NCI-H1048 (cell line): ENCODE data around the gene TOR2A.
"Not testable (repeated sequence)": the region's sequence is repeated elsewhere in the genome, so short reads cannot be mapped to it uniquely, and the experiment has no call there.

ENCODE experiments used
- DNase-seq: peaks from one replicate; lab custom pipeline; 2025; lab: John Stamatoyannopoulos, UW

Gene TOR2A

GRCh38 chr9:127734747-127735529 lies at the start of gene TOR2A:
Gene TOR2A (minus strand): TSS chr9:127735294. CDS start chr9:127735270, 24 bp downstream.
- peak; percentile 94 for DNase-seq

GRCh38 chr9:127783111-127784008 lies 48.3 kb upstream of the TOR2A start:
- DNase-seq = no peak

GRCh38 chr9:127781806-127782205 lies 46.7 kb upstream of the TOR2A start:
- no peak for DNase-seq

GRCh38 chr9:127780909-127781308 lies 45.8 kb upstream of the TOR2A start:
- DNase-seq = not testable (repeated sequence)

GRCh38 chr9:127780126-127780885 lies 45.2 kb upstream of the TOR2A start:
- DNase-seq = no peak

GRCh38 chr9:127779136-127779981 lies 44.3 kb upstream of the TOR2A start:
- DNase-seq = no peak

GRCh38 chr9:127778280-127779135 lies 43.4 kb upstream of the TOR2A start, which contains the start of gene SH2D3C:
Gene SH2D3C (minus strand): TSS chr9:127778666. CDS start chr9:127778627, 39 bp downstream.
- no peak for DNase-seq

GRCh38 chr9:127777368-127777980 lies 42.4 kb upstream of the TOR2A start:
- DNase-seq = no peak

DNA sequence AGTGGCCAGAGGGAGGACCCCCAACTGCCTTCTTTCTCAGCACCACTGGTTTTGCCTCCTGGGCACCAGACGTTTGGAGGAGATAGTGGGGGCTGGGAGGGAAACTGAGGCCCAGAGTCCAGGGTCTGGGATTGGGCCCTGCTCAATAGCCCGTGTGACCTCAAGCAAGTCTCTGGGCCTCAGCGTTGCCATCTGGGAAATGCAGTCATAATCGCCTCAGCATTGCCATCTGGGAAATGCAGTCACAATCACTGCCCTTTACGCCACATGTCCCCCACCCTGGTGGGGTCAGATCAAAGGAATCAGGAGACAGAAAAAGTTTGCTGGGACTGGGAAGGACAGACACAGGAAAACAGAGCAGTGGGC lies 41.8 kb upstream of the TOR2A start:
- DNase-seq = no peak

DNA sequence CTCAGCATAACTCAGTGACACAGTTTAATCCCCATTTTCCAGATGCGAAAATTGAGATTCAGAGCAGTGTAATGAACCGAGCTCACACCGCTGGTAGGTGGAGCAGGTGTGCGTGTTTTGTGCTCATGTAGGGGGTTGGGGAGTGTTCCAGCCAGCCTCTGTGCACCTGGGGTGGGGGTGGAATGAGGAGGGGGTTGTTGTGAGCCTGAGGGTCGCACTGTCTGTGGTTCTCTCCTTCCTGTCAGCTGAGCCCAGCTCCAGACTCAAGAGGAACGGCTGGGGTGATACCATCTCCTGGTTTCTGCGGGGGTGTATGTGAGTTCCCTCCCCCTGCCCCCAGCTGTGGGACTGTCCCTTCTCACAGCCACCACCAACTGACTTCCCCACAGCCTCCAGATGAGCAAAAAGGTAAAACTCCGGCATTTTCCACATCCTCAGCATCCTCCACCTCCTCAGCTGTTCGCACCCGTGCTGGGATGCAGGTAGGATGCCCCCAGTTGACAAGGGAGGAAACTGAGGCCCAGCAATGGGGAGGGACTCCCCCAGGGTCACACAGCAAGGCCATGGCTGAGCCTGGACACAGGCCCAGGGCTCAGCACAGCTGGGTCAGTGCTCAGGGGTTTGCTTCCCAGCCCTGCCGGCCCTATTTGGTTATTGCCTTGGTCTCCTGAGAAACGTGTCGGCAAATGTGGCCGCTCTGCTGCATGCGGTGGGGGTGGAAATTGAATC lies 41.3 kb upstream of the TOR2A start:
- DNase-seq = no peak

DNA sequence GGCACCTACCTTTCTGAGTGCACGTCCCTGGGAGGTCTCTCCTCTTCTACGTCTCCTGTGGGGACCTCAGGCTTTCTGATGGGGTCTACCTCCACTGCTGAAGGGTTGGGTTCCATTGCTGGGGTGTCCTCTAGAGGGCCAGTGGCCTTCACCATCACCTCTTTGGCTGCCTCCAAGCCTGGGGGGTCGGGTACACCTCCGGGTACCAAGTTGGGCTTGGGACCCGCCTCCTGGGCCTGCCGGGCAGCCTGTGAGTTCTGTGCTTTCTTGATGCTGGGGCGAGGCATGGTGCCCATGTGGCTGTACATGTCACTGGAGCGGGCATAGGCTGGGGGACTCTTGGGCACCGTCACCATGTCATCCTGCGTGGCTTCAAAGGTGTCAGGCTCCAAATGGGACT lies 38.9 kb upstream of the TOR2A start:
- DNase-seq = no peak

DNA sequence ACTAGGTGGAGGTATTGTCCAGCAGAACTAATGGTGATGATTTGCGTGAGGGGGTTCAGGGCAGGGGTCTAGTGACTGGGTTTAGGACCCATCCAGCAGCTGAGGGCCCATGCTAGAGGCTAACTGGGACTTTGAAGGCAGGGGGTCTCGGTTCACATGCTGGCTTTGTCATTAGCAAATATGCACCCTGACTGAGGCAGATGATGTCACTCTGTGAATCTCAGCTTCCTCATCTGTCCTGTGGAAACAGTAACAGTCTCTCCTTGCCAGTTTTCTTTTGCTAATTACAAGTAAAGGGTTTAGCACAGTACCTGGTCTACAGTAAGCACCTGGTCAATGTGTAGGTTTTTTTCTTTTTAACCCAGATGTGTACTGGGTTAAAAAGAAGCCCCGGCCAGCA lies 38.2 kb upstream of the TOR2A start:
- no peak for DNase-seq

GRCh38 chr9:127772603-127773002 lies 37.5 kb upstream of the TOR2A start:
- no peak for DNase-seq

DNA sequence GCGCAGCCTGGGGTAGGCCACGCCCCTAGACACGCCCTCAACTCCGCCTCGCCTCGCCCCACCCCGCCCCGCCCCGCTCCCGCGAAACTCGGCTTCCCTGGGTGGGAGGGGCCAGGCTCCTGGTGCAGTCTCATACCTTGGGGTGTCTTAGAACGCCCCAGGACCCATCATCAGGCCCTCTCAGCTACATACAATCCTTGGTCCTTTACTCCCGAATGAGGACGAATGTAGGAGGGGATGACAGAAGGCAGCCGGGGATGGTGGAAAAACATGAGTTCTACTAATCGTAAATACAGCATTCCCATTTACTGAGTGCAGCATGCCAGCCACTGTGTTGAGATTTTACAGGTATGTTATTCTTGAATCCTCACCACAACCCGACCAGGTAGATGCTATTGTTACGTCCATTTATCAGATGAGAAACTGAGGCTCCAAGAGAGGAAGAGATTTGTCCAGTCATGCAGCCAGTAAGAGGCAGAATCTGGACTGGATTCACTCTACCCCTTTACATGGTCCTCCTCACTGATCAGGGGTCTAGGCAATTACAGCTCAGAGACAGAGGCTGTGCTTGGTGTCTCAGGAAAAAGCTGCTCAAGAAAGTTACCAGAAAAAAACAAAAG lies 36.6 kb upstream of the TOR2A start:
- DNase-seq = no peak

- DNase-seq = peak; percentile 93
Observed at GRCh38 chr9:127770905-127771569, 35.9 kb upstream of the TOR2A start.

GRCh38 chr9:127770583-127770904 lies 35.5 kb upstream of the TOR2A start:
- DNase-seq = no peak

DNA sequence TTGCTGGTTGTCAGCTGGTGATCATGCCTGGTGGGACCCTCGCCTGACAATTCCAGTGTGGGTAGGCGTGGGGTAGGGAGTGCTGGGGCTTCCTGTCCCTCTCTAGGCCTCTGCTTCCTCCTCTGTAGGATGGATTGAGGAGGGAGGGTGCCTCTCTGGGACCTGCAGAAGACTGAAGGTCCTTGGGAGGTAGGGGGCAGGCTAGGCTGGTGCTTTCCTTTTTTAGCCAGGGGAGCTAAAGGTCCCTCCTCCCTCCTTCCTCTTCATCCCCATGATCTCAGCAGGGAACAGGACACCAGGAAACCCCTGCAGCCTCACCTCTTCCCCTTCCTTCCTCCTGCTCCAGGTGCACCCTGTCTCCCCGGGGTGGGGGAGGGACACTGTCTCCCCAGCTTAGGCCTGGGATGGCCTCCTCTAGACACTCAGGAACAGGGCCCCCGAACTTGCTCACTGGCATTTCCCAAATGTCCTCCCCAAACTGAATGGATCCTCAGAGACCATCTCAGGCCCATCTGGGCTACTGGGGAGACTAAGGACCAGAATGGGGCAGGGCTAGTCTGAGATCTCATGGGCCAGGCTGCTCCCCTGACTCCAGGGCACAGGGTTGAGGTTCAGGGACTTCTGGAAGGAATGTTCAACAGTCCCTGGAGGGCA lies 35.0 kb upstream of the TOR2A start:
- DNase-seq = no peak

DNA sequence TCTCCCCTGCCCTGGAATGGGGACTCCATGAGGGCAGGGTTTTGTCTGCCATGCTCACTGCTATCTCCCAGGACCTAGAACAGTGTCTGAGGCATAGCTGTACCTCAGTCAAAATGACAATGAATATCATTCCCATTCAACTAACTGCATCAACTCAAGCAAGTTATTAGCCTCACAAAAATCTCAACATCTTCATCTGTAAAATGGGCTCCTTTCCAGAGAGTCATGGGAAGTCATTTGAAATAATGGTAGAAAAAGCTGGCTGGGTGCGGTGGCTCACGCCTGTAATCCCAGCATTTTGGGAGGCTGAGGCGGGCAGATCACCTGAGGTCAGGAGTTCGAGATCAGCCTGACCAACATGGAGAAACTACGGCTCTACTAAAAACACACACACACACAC lies 34.0 kb upstream of the TOR2A start:
- no peak for DNase-seq
